Sigmoid colon (tissue), 7 donors: ENCODE data around the gene CAPRIN1. TPM values are rescaled to one million over a fixed set of nuclear protein-coding genes. Genes with fewer than 3 reads are reported as not detected.

Experiments used
- DNase-seq: peaks from one replicate; pipeline ENCODE4 v3.0.0-alpha.2; 2019
- H3K27ac ChIP-seq, 4 donors: fragments of 200-600 bp; sonication (generic); one replicate each; pipeline ENCODE4 v1.5.1; 2016 to 2019; ENCODE audit warnings: mild to moderate bottlenecking in 1 of 4
- H3K27me3 ChIP-seq, 3 donors: fragments of 200-600 bp; sonication (generic); one replicate each; pipeline ENCODE4 v1.5.1; 2019; ENCODE audit warnings: mild to moderate bottlenecking in 1 of 3
- H3K36me3 ChIP-seq, 4 donors: fragments of 200-600 bp; sonication (generic); one replicate each; pipeline ENCODE4 v1.5.1; 2016 to 2019
- H3K4me1 ChIP-seq, 4 donors: fragments of 200-600 bp; sonication (generic); one replicate each; pipeline ENCODE4 v1.5.1; 2017 to 2019
- H3K4me3 ChIP-seq, 4 donors: fragments of 200-600 bp; sonication (generic); one replicate each; pipeline ENCODE4 v1.5.1; 2017 to 2019; ENCODE audit warnings: mild to moderate bottlenecking in 2 of 4, moderate library complexity in 1 of 4
- H3K9me3 ChIP-seq, 4 donors: fragments of 200-600 bp in 3 of 4; sonication (generic) in 3 of 4; one replicate each; pipeline versions ENCODE4 v1.5.1 to v1.6.1; 2013 to 2019
- CTCF ChIP-seq, 4 experiments: fragments of 450-650 bp in 3 of 4; fragments of 200-600 bp in 1 of 4; IDR thresholded peaks; one replicate each; pipeline ENCODE4 v1.5.1; 2016 to 2019; ENCODE audit warnings: antibody characterized with exemption in 4 of 4, mild to moderate bottlenecking in 3 of 4, moderate library complexity in 2 of 4
- EP300 ChIP-seq, 4 donors: sonication (generic); formaldehyde crosslinking; IDR thresholded peaks; one replicate each; pipeline ENCODE4 v1.6.1; 2017; ENCODE audit warnings: antibody characterized with exemption in 4 of 4
- POLR2A ChIP-seq, 2 donors: fragments of 450-650 bp; IDR thresholded peaks; one replicate each; pipeline ENCODE4 v1.6.1; 2016; ENCODE audit warnings: antibody characterized with exemption in 2 of 2, mild to moderate bottlenecking in 2 of 2, moderate library complexity in 2 of 2
- POLR2AphosphoS5 ChIP-seq, 4 donors: sonication (generic); formaldehyde crosslinking; IDR thresholded peaks; one replicate each; pipeline ENCODE4 v1.6.1; 2017; ENCODE audit warnings: antibody characterized with exemption in 4 of 4
- WGBS, 2 donors: extraction: QIAGEN DNeasy Blood & Tissue Kit; methylation state at CpG; one replicate each; pipeline ENCODE4 v1.1.7; 2013; 5-methylcytosine and 5-hydroxymethylcytosine counted together
- intact Hi-C: fragments of 100-400 bp; cut with DNase I; formaldehyde crosslinking; loops from one replicate; pipeline ENCODE4 v1.15.1; 2023
- polyA plus RNA-seq, 3 donors: library from polyadenylated mRNA; stranded (reverse); fragments of 200-250 nt; gene quantifications; one replicate each; pipeline ENCODE4 v1.2.3, GENCODE V29; 2013
- total RNA-seq, 4 donors: library from RNA; depleted of rRNA; stranded (reverse); fragments of >200 nt; gene quantifications; one replicate each; pipeline ENCODE4 v1.1.0, GENCODE V29; 2016
- donor health status: healthy with polysubstance abuse.
- donor health status: Bipolar disorder and iron deficiency.
- donor health status: healthy.

CAPRIN1 gene
- total and polyA plus RNA-seq, 7 donors = 63.1 to 118 (median 107) TPM

DNA sequence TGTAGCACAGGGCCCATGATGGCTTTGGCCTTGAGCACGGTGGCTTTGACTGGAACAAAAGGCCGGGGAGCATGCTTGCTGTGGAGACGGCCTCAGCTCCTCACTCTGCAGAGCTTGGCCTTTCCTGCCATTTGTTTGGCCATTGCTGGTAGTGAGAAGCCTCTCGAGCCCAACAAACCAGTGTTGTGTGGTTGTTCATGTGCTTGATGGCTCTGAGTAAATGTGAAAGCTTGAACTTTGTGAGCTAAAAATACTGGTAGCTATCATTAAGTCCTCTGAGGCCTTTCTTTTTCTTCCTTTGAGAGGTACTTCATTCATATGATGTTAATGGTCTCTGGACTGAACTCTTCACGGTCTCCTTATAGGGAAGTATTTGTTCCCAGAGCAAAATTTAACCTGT lies 93.5 kb downstream of the CAPRIN1 start:
- Histone ChIP-seq H3K4me1 (no peaks in the 10 kb centered on the region), H3K9me3 (no peaks in the 10 kb centered on the region), H3K27ac (no peak overlapping the region), H3K27me3 (no peaks in the 10 kb centered on the region), H3K4me3 (no peak overlapping the region), H3K36me3 (peaks cover 47 to 100% (median 70%) of the 10 kb centered on the region in 4 donors)
- TF ChIP-seq POLR2AphosphoS5 (IDR thresholded peaks at IDR 0.05) = no peak
- TF ChIP-seq CTCF (IDR thresholded peaks at IDR 0.05) = no peak
- TF ChIP-seq EP300 (IDR thresholded peaks at IDR 0.05) = no peak
- no peak for TF ChIP-seq POLR2A (IDR thresholded peaks at IDR 0.05)
- no peak for DNase-seq
- 84 to 88% methylated on average over 5 of the region's 5 CpGs for WGBS, 2 donors
- intact Hi-C loops = no loop called here

DNA sequence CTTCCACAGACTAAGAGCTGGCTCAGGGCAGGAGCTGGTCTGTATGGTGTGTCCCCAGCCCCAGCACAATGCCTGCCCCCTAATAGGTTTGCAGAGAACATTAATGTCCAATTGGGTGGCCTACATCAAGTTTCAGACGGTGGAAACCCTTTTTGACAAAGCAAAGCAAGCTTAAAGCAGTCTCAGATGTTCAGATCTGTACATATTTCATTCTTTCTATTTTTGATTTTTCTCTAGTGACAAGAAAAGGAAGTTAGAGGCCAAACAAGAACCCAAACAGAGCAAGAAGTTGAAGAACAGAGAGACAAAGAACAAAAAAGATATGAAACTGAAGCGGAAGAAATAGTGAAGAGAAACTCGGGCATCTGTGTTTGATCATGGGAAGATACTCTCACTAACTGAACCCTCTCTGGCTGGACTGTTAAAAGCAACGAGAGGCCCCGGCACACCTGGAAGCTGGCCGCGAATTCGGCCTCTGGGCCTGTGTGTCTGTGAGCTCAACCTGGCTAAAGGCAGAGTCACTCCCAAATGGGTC lies 94.4 kb downstream of the CAPRIN1 start:
- H3K36me3 ChIP-seq = peaks cover 44 to 100% (median 62%) of the 10 kb centered on the region in 4 donors
- TF ChIP-seq POLR2A (IDR thresholded peaks at IDR 0.05) = no peak
- no peak for TF ChIP-seq CTCF (IDR thresholded peaks at IDR 0.05)
- no peak for TF ChIP-seq EP300 (IDR thresholded peaks at IDR 0.05)
- TF ChIP-seq POLR2AphosphoS5 (IDR thresholded peaks at IDR 0.05) = no peak
- 77 to 88% methylated on average over 8 of the region's 8 CpGs for WGBS, 2 donors

GRCh38 chr11:34146411-34146810 lies 94.9 kb downstream of the CAPRIN1 start:
- Histone ChIP-seq H3K9me3 (no peaks in the 10 kb centered on the region), H3K4me1 (no peaks in the 10 kb centered on the region), H3K27ac (no peak overlapping the region), H3K27me3 (no peaks in the 10 kb centered on the region), H3K36me3 (peaks cover 39 to 100% (median 57%) of the 10 kb centered on the region in 4 donors), H3K4me3 (no peak overlapping the region)
- TF ChIP-seq EP300 (IDR thresholded peaks at IDR 0.05) = no peak
- no peak for TF ChIP-seq POLR2A (IDR thresholded peaks at IDR 0.05)
- no peak for TF ChIP-seq CTCF (IDR thresholded peaks at IDR 0.05)
- TF ChIP-seq POLR2AphosphoS5 (IDR thresholded peaks at IDR 0.05) = no peak
- intact Hi-C loops = no loop called here
- 95% methylated on average over 12 of the region's 12 CpGs for WGBS, 2 donors
- DNase-seq = no peak

More for the DNA sequence above, 94.4 kb downstream of the CAPRIN1 start:
- Histone ChIP-seq H3K4me3 (no peak overlapping the region), H3K27ac (no peak overlapping the region), H3K4me1 (no peaks in the 10 kb centered on the region), H3K27me3 (no peaks in the 10 kb centered on the region), H3K9me3 (no peaks in the 10 kb centered on the region)
- intact Hi-C loops = no loop called here
- DNase-seq = no peak

DNA sequence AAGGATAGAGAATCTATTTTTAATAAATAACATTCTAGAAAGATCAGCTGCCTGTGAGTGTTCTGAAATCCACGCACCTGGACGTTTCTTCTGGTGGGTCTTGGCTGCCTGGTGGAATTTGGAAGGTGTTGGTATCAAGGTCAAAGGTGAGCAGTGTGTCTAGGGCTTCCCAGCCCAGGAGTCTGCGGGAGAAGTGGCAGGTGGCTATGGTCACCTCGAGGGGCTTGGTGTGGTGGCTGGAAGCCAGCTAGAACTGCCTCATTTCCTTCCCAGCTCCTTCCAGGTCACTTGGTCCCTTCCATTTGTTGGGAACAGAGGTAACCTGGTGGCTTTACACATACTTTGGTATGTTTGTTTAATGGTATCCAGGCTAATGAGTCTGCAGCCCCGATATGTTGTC lies 95.3 kb downstream of the CAPRIN1 start:
- no peak for DNase-seq
- Histone ChIP-seq H3K4me1 (no peaks in the 10 kb centered on the region), H3K27me3 (no peaks in the 10 kb centered on the region), H3K36me3 (peaks cover 34 to 100% (median 53%) of the 10 kb centered on the region in 4 donors), H3K27ac (no peak overlapping the region), H3K9me3 (no peaks in the 10 kb centered on the region), H3K4me3 (no peak overlapping the region)
- 83 to 90% methylated on average over 5 of the region's 5 CpGs for WGBS, 2 donors
- no peak for TF ChIP-seq CTCF (IDR thresholded peaks at IDR 0.05)
- TF ChIP-seq POLR2A (IDR thresholded peaks at IDR 0.05) = no peak
- TF ChIP-seq POLR2AphosphoS5 (IDR thresholded peaks at IDR 0.05) = no peak
- no peak for TF ChIP-seq EP300 (IDR thresholded peaks at IDR 0.05)
- intact Hi-C loops = no loop called here

- DNase-seq = peak; percentile 12
- intact Hi-C loops = no loop called here
- Histone ChIP-seq H3K4me3 (no peak overlapping the region), H3K36me3 (peaks cover 27 to 100% (median 48%) of the 10 kb centered on the region in 4 donors), H3K27ac (no peak overlapping the region), H3K4me1 (no peaks in the 10 kb centered on the region), H3K27me3 (no peaks in the 10 kb centered on the region), H3K9me3 (no peaks in the 10 kb centered on the region)
- WGBS, 2 donors = 85 to 93% methylated on average over 8 of the region's 8 CpGs
- TF ChIP-seq EP300 (IDR thresholded peaks at IDR 0.05) = no peak
- TF ChIP-seq CTCF (IDR thresholded peaks at IDR 0.05) = no peak
- no peak for TF ChIP-seq POLR2AphosphoS5 (IDR thresholded peaks at IDR 0.05)
- TF ChIP-seq POLR2A (IDR thresholded peaks at IDR 0.05) = no peak
Measured at GRCh38 chr11:34147581-34147980, 96.0 kb downstream of the CAPRIN1 start.
